Breast epithelium (tissue), 3 donors: ENCODE results near the gene TRAPPC3.

Experiments
- CTCF ChIP-seq, 3 donors: fragments of 450-650 bp; IDR thresholded peaks; one replicate each; pipeline ENCODE4 v1.5.1; 2016 to 2017; ENCODE audit warnings: antibody characterized with exemption in 3 of 3, mild to moderate bottlenecking in 3 of 3, moderate library complexity in 3 of 3
- POLR2A ChIP-seq: fragments of 450-650 bp; IDR thresholded peaks from one replicate; pipeline ENCODE4 v1.6.1; 2016; ENCODE audit warnings: antibody characterized with exemption, mild to moderate bottlenecking, moderate library complexity
- POLR2AphosphoS5 ChIP-seq, 3 donors: sonication (generic); formaldehyde crosslinking; IDR thresholded peaks; one replicate each; pipeline ENCODE4 v1.6.1; 2017; ENCODE audit warnings: antibody characterized with exemption in 3 of 3

- TF ChIP-seq POLR2A: no peak
- TF ChIP-seq POLR2AphosphoS5 (IDR thresholded peaks at IDR 0.05): no peak
- TF ChIP-seq CTCF (IDR thresholded peaks at IDR 0.05): no peak
Measured at GRCh38 chr1:36089393-36090121, 59.7 kb downstream of the TRAPPC3 start.
